BE2C (cell line): ENCODE measurements around the gene VAMP8.
"Not testable (repeated sequence)": the region's sequence is repeated elsewhere in the genome, so short reads cannot be mapped to it uniquely, and the experiment has no call there.

Source experiments
- DNase-seq: peaks from one replicate; pipeline ENCODE4 v3.0.0-alpha.2; 2020
- H3K27me3 ChIP-seq: fragments of 250-450 bp; sonication (Bioruptor Pico); 2 replicates; pipeline ENCODE4 v1.5.1; 2020; ENCODE audit warnings: mild to moderate bottlenecking
- H3K36me3 ChIP-seq: fragments of 250-450 bp; sonication (Bioruptor Pico); 2 replicates; pipeline ENCODE4 v1.5.1; 2020; ENCODE audit warnings: mild to moderate bottlenecking
- H3K4me1 ChIP-seq: fragments of 250-450 bp; sonication (Bioruptor Pico); 2 replicates; pipeline ENCODE4 v1.5.1; 2020
- H3K4me3 ChIP-seq: 2 replicates; pipeline ENCODE4 v1.5.1; 2011; ENCODE audit warnings: low read depth, low read length
- H3K9me3 ChIP-seq: fragments of 250-450 bp; sonication (Bioruptor Pico); 2 replicates; pipeline ENCODE4 v1.5.1; 2020
- CTCF ChIP-seq: IDR thresholded peaks from 2 replicates; pipeline ENCODE4 v1.5.1; 2012; ENCODE audit warnings: mild to moderate bottlenecking, low read depth, low read length

The VAMP8 gene

GRCh38 chr2:85540133-85540648 lies 37.2 kb upstream of the VAMP8 start:
- H3K27me3 ChIP-seq = no peaks in the 10 kb centered on the region
- H3K4me3 ChIP-seq = peak overlapping the region; percentile 91
- peaks cover 62% of the 10 kb centered on the region for H3K36me3 ChIP-seq
- peaks cover 3% of the 10 kb centered on the region; the same call in 1 of the 2 replicates for H3K4me1 ChIP-seq
- DNase-seq = no peak
- no peak for TF ChIP-seq CTCF
- no peaks in the 10 kb centered on the region for H3K9me3 ChIP-seq

DNA sequence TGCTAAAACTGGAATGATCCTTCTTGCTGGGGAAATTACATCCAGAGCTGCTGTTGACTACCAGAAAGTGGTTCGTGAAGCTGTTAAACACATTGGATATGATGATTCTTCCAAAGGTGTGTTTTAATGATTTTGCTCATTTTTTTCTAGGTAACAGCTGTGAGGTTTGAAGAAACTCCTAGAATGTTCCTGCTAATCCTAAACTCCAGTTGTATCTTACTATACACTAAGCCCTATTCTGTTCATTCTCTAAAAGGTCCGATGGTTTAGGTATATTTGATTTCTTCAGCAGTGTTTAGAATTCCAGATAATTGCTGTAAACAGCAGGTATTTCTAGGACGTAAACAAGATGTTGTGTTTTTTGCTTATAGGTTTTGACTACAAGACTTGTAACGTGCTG lies 36.1 kb upstream of the VAMP8 start:
- no peaks in the 10 kb centered on the region for H3K27me3 ChIP-seq
- H3K4me1 ChIP-seq = peaks cover 2% of the 10 kb centered on the region; the same call in 1 of the 2 replicates
- DNase-seq = no peak
- no peak for TF ChIP-seq CTCF
- no peaks in the 10 kb centered on the region for H3K9me3 ChIP-seq
- peaks cover 69% of the 10 kb centered on the region for H3K36me3 ChIP-seq
- H3K4me3 ChIP-seq = peak overlapping the region; percentile 91

GRCh38 chr2:85541753-85542457 lies 35.5 kb upstream of the VAMP8 start:
- TF ChIP-seq CTCF = no peak
- no peaks in the 10 kb centered on the region for H3K9me3 ChIP-seq

GRCh38 chr2:85542777-85543176 lies 34.6 kb upstream of the VAMP8 start:
- DNase-seq = no peak
- Histone ChIP-seq H3K4me3 (peak overlapping the region; percentile 91), H3K36me3 (peaks cover 69% of the 10 kb centered on the region), H3K27me3 (peaks cover 3% of the 10 kb centered on the region; the same call in 1 of the 2 replicates), H3K4me1 (no peaks in the 10 kb centered on the region), H3K9me3 (no peaks in the 10 kb centered on the region)
- TF ChIP-seq CTCF = no peak

More at GRCh38 chr2:85541753-85542457, 35.5 kb upstream of the VAMP8 start:
- Histone ChIP-seq H3K27me3 (peaks cover 3% of the 10 kb centered on the region; the same call in 1 of the 2 replicates), H3K36me3 (peaks cover 69% of the 10 kb centered on the region), H3K4me3 (peak overlapping the region; percentile 91), H3K4me1 (no peaks in the 10 kb centered on the region)
- no peak for DNase-seq

DNA sequence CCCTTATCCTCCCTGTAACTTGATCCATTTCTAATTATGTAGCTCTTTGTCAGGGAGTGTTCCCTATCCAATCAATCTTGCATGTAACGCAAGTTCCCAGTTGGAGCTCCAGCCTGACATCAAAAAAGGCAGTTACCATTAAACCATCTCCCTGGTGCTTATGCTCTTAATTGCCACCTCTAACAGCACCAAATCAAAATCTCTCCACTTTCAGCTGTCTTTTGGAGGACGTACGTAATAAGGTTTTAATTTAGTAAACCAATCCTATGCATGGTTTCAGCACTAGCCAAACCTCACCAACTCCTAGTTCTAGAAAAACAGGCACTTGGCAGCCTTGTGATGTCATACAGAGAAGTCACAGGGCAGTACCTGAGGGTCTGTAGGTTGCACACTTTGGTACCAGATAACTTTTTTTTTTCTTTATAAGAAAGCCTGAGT lies 33.1 kb upstream of the VAMP8 start:
- DNase-seq, H3K9me3 ChIP-seq, H3K27me3 ChIP-seq, H3K4me1 ChIP-seq, H3K4me3 ChIP-seq: not testable (repeated sequence)
- H3K36me3 ChIP-seq = peaks cover 66% of the 10 kb centered on the region

DNA sequence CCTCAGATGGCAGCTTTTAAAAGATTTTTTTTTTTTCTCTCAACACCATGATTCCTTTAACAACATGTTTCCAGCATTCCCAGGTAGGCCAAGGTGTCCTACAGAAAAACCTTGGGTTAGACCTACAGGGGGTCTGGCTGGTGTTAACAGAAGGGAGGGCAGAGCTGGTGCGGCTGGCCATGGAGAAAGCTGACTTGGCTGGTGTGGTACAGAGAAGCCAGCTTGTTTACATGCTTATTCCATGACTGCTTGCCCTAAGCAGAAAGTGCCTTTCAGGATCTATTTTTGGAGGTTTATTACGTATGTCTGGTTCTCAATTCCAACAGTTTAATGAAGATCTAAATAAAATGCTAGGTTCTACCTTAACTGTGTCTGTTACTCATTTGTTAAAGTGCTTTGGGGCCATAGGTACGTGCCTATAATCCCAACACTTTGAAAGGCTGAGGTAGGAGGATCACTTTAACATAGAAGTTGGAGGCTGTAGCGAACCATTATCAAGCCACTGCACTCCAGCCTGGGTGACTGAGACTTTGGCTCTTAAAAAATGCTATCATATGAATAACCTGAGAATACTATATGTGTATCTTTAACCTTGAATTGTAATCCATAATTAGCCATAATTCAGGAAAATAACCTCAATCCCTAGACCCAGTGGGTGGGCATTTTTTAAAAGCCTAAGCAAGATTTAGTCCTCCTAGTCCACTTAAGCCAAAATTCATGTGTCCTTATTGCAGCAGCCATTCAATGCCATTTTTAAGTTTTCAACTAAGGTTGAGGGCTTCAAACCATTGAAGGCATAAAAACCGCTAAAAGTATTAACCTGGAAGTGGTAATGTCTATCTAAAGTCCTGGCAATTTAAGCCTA lies 32.2 kb upstream of the VAMP8 start:
- not testable (repeated sequence) for H3K4me3 ChIP-seq, H3K9me3 ChIP-seq, DNase-seq, H3K4me1 ChIP-seq, H3K27me3 ChIP-seq
- peaks cover 58% of the 10 kb centered on the region for H3K36me3 ChIP-seq

DNA sequence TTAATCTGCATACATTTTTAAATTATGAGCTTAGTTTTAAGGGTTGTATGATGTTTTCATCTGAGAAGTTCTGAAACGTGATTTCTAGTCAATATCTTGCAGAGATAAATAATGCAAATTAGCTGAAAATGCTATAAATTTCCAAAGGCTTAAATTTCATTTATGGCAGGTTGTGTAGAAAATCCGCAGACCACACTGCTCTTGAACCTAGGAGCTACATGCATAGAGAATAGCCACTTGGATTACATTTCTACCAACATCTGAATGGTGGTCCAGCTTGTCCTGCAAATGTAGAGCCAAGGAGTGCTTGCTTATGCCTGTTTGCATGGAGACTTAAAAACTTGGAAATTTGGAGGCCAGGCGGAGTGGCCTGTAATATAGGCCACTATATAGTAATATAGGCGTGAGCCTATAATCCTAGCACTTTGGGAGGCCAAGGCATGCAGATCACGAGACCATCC lies 31.6 kb upstream of the VAMP8 start:
- Histone ChIP-seq H3K4me1 (no peaks in the 10 kb centered on the region), H3K4me3 (no peak overlapping the region), H3K36me3 (peaks cover 51% of the 10 kb centered on the region), H3K9me3 (no peaks in the 10 kb centered on the region), H3K27me3 (peaks cover 3% of the 10 kb centered on the region; the same call in 1 of the 2 replicates)
- DNase-seq = no peak
- no peak for TF ChIP-seq CTCF
